Effector CD4-positive, alpha-beta T cell (primary cell): Measurements from ENCODE around the gene ANXA7.
"Not testable (repeated sequence)": the region's sequence is repeated elsewhere in the genome, so short reads cannot be mapped to it uniquely, and the experiment has no call there.

Experiments
- DNase-seq: peaks from one replicate; pipeline ENCODE4 v3.0.0-alpha.2; 2020

Gene ANXA7

GRCh38 chr10:73333202-73333601 lies 80.7 kb downstream of the ANXA7 start:
- no peak for DNase-seq

DNA sequence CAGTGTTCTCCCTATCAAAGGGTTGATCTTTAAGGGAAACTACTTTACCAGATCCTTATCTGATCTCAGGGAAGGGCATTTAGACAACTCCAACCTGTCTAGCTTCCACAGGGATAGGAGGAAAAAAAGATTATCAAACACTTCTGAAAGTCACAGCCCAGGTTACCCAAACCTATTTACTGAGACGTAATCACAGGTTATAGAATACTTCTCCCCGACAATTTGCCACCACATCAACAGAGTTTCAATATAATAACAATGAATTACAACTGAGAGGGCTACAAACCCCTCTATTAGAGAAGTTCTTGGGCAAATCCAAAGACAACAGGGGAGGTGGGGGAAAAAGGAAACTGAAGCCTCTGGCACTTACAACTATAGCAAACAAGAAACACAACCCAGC lies 81.5 kb downstream of the ANXA7 start:
- DNase-seq, result no peak

GRCh38 chr10:73328523-73328922 lies 85.3 kb downstream of the ANXA7 start:
- DNase-seq, result not testable (repeated sequence)

GRCh38 chr10:73325290-73325689 lies 88.6 kb downstream of the ANXA7 start:
- DNase-seq, result not testable (repeated sequence)
